ENCODE measurements around the gene CDC42EP1. TPM values are rescaled to one million over a fixed set of nuclear protein-coding genes. Genes with fewer than 3 reads are reported as not detected.

The CDC42EP1 gene
- total RNA-seq, 1 experiment from 2014 or later, result 75.0 TPM

- no TSS peak for BruUV-seq (replicated peaks)
- POLR2A ChIA-PET, result no interaction called here
Measured at GRCh38 chr22:37551981-37552380, 8.3 kb upstream of the CDC42EP1 start.

GRCh38 chr22:37552524-37553163, 7.6 kb upstream of the CDC42EP1 start:
- CTCF ChIA-PET, result interaction anchor here (1.3 to 1.9 kb wide), 2 partner anchors 15 to 40 kb away, joined by 4 to 6 read pairs; no protein-coding TSS in a partner anchor

More at GRCh38 chr22:37551981-37552380, 8.3 kb upstream of the CDC42EP1 start:
- no peaks in the 10 kb centered on the region for H3K9me3 Mint-ChIP-seq (ENCODE audit: unreplicated experiment)
- no peaks in the 10 kb centered on the region for H3K36me3 Mint-ChIP-seq (ENCODE audit: insufficient read depth, unreplicated experiment)
- peaks cover 29% of the 10 kb centered on the region for H3K4me1 Mint-ChIP-seq (ENCODE audit: low read depth, unreplicated experiment)
- DNase-seq, result no peak
- H3K9me3 ChIP-seq, result no peaks in the 10 kb centered on the region
- H3K27me3 ChIP-seq (replicated peaks; ENCODE audit: control insufficient read depth, insufficient read depth, low read length), result no peaks in the 10 kb centered on the region
- H3K27ac Mint-ChIP-seq (ENCODE audit: unreplicated experiment), result peak overlapping the region; percentile 57
- H3K4me3 ChIP-seq (ENCODE audit: low read depth, low read length), result no peak overlapping the region
- CTCF ChIA-PET, result interaction anchor here (1.9 kb wide), 1 partner anchor 41 kb away, joined by 6 read pairs; no protein-coding TSS in a partner anchor
- no peaks in the 10 kb centered on the region for H3K27me3 Mint-ChIP-seq (ENCODE audit: insufficient read depth, unreplicated experiment)
- no peaks in the 10 kb centered on the region for H3K36me3 ChIP-seq (ENCODE audit: control insufficient read depth, insufficient read depth, low read length)
- intact Hi-C loops (cut with micrococcal nuclease; ENCODE audit: unreplicated experiment), result no loop called here
- TF ChIP-seq CTCF (IDR thresholded peaks at IDR 0.05; ENCODE audit: insufficient read depth in 1 of 2, low read depth in 1 of 2, low read length in 1 of 2, severe bottlenecking in 1 of 2, unreplicated experiment in 1 of 2), result no peak
- peaks cover 38% of the 10 kb centered on the region for H3K4me1 ChIP-seq
- H3K4me3 Mint-ChIP-seq (ENCODE audit: unreplicated experiment), result no peak overlapping the region

GRCh38 chr22:37553725-37554124, 6.6 kb upstream of the CDC42EP1 start:
- no peaks in the 10 kb centered on the region for H3K9me3 ChIP-seq
- H3K27me3 Mint-ChIP-seq (ENCODE audit: insufficient read depth, unreplicated experiment), result no peaks in the 10 kb centered on the region
- intact Hi-C loops (cut with micrococcal nuclease; ENCODE audit: unreplicated experiment), result no loop called here
- POLR2A ChIA-PET, result interaction anchor here (0.6 kb wide), 1 partner anchor 53 kb away, joined by 8 read pairs; no protein-coding TSS in a partner anchor
- peaks cover 34% of the 10 kb centered on the region for H3K4me1 Mint-ChIP-seq (ENCODE audit: low read depth, unreplicated experiment)
- no peaks in the 10 kb centered on the region for H3K27me3 ChIP-seq (replicated peaks; ENCODE audit: control insufficient read depth, insufficient read depth, low read length)
- no peak overlapping the region for H3K4me3 ChIP-seq (ENCODE audit: low read depth, low read length)
- CTCF ChIA-PET, result interaction anchor here (1.3 kb wide), 1 partner anchor 13 kb away, joined by 4 read pairs; no protein-coding TSS in a partner anchor
- no peak for DNase-seq
- H3K9me3 Mint-ChIP-seq (ENCODE audit: unreplicated experiment), result no peaks in the 10 kb centered on the region
- no peak for TF ChIP-seq CTCF (IDR thresholded peaks at IDR 0.05; ENCODE audit: insufficient read depth in 1 of 2, low read depth in 1 of 2, low read length in 1 of 2, severe bottlenecking in 1 of 2, unreplicated experiment in 1 of 2)
- peak overlapping the region; percentile 6 for H3K27ac Mint-ChIP-seq (ENCODE audit: unreplicated experiment)
- no peaks in the 10 kb centered on the region for H3K36me3 Mint-ChIP-seq (ENCODE audit: insufficient read depth, unreplicated experiment)
- no TSS peak for BruUV-seq (replicated peaks)
- peaks cover 32% of the 10 kb centered on the region for H3K4me1 ChIP-seq
- H3K4me3 Mint-ChIP-seq (ENCODE audit: unreplicated experiment), result no peak overlapping the region
- H3K36me3 ChIP-seq (ENCODE audit: control insufficient read depth, insufficient read depth, low read length), result no peaks in the 10 kb centered on the region

More at GRCh38 chr22:37552524-37553163, 7.6 kb upstream of the CDC42EP1 start:
- Histone ChIP-seq H3K9me3 (no peaks in the 10 kb centered on the region), H3K36me3 (ENCODE audit: control insufficient read depth, insufficient read depth, low read length) (no peaks in the 10 kb centered on the region), H3K4me1 (peaks cover 37% of the 10 kb centered on the region), H3K4me3 (ENCODE audit: low read depth, low read length) (no peak overlapping the region), H3K27me3 (replicated peaks; ENCODE audit: control insufficient read depth, insufficient read depth, low read length) (no peaks in the 10 kb centered on the region)
- H3K36me3 Mint-ChIP-seq (ENCODE audit: insufficient read depth, unreplicated experiment), result no peaks in the 10 kb centered on the region
- POLR2A ChIA-PET, result no interaction called here
- peak overlapping the region; percentile 61 for H3K27ac Mint-ChIP-seq (ENCODE audit: unreplicated experiment)
- no peaks in the 10 kb centered on the region for H3K27me3 Mint-ChIP-seq (ENCODE audit: insufficient read depth, unreplicated experiment)
- no peak for TF ChIP-seq CTCF (IDR thresholded peaks at IDR 0.05; ENCODE audit: insufficient read depth in 1 of 2, low read depth in 1 of 2, low read length in 1 of 2, severe bottlenecking in 1 of 2, unreplicated experiment in 1 of 2)
- DNase-seq, result peak in 1 of 2 experiments; percentile 76
- peaks cover 34% of the 10 kb centered on the region for H3K4me1 Mint-ChIP-seq (ENCODE audit: low read depth, unreplicated experiment)
- no peaks in the 10 kb centered on the region for H3K9me3 Mint-ChIP-seq (ENCODE audit: unreplicated experiment)
- BruUV-seq (replicated peaks), result no TSS peak
- peak overlapping the region; percentile 33 for H3K4me3 Mint-ChIP-seq (ENCODE audit: unreplicated experiment)
- intact Hi-C loops (cut with micrococcal nuclease; ENCODE audit: unreplicated experiment), result no loop called here

All from Caco-2 (cell line).